ENCODE measurements around the gene ASPHD2. TPM values are rescaled to one million over a fixed set of nuclear protein-coding genes. Genes with fewer than 3 reads are reported as not detected.

The ASPHD2 gene
- total RNA-seq, 2 experiments from 2014 or later, result 10.2 to 10.5 TPM

GRCh38 chr22:26480611-26480932 is 51.5 kb downstream of the ASPHD2 start:
- H3K27ac Mint-ChIP-seq, result peak overlapping the region; percentile 87
- H3K36me3 Mint-ChIP-seq (ENCODE audit: low read depth), result peaks cover 40% of the 10 kb centered on the region
- H3K9me3 Mint-ChIP-seq (ENCODE audit: low read depth), result no peaks in the 10 kb centered on the region
- intact Hi-C loops (cut with DNase I, micrococcal nuclease), result no loop called here
- DNase-seq (no peak), ATAC-seq (no peak)
- H3K4me1 Mint-ChIP-seq, result peaks cover 68% of the 10 kb centered on the region
- ChIA-PET POLR2A (no interaction called here), CTCF (interaction anchor here (0.7 to 5.7 kb wide), 3 partner anchors 22 to 116 kb away, joined by 3 to 27 read pairs (median 3); no protein-coding TSS in a partner anchor)
- peak overlapping the region; percentile 82 for H3K4me3 Mint-ChIP-seq
- no peaks in the 10 kb centered on the region for H3K27me3 Mint-ChIP-seq

- Mint-ChIP-seq H3K27ac (peak overlapping the region; percentile 87), H3K9me3 (ENCODE audit: low read depth) (no peaks in the 10 kb centered on the region), H3K27me3 (no peaks in the 10 kb centered on the region), H3K4me3 (peak overlapping the region; percentile 82), H3K36me3 (ENCODE audit: low read depth) (peaks cover 40% of the 10 kb centered on the region), H3K4me1 (peaks cover 75% of the 10 kb centered on the region)
- CTCF ChIA-PET, result interaction anchor here (0.6 to 5.7 kb wide), 10 partner anchors 9 to 180 kb away, joined by 3 to 27 read pairs (median 3); no protein-coding TSS in a partner anchor
- ATAC-seq (no peak), DNase-seq (no peak)
- intact Hi-C loops (cut with DNase I, micrococcal nuclease), result no loop called here
- POLR2A ChIA-PET, result interaction anchor here (0.6 to 1.7 kb wide), 2 partner anchors 40 to 50 kb away, joined by 6 to 12 read pairs; no protein-coding TSS in a partner anchor
Measured at GRCh38 chr22:26481112-26481693, 52.1 kb downstream of the ASPHD2 start.

GRCh38 chr22:26481694-26482093 is 52.6 kb downstream of the ASPHD2 start:
- Mint-ChIP-seq H3K27me3 (no peaks in the 10 kb centered on the region), H3K4me1 (peaks cover 75% of the 10 kb centered on the region), H3K4me3 (peak overlapping the region; percentile 82), H3K27ac (peak overlapping the region; percentile 87), H3K36me3 (ENCODE audit: low read depth) (peaks cover 37% of the 10 kb centered on the region), H3K9me3 (ENCODE audit: low read depth) (no peaks in the 10 kb centered on the region)
- no peak for ATAC-seq
- CTCF ChIA-PET, result interaction anchor here (0.6 to 5.7 kb wide), 12 partner anchors 10 to 192 kb away, joined by 3 to 27 read pairs (median 4); no protein-coding TSS in a partner anchor
- intact Hi-C loops (cut with DNase I, micrococcal nuclease), result loop anchor here (2.0 kb wide), 5 partner anchors 31 to 1033 kb away; partner anchors contain the start of genes ASPHD2 (in 1 of the 2) and TFIP11 (in 1 of the 2)
- POLR2A ChIA-PET, result interaction anchor here (0.6 to 1.7 kb wide), 3 partner anchors 40 to 89 kb away, joined by 3 to 12 read pairs (median 6); no protein-coding TSS in a partner anchor
- peak; percentile 24 for DNase-seq

- intact Hi-C loops (cut with DNase I, micrococcal nuclease), result loop anchor here (2.0 kb wide), 5 partner anchors 31 to 1033 kb away; partner anchors contain the start of genes ASPHD2 (in 1 of the 2) and TFIP11 (in 1 of the 2)
- no peaks in the 10 kb centered on the region for H3K27me3 Mint-ChIP-seq
- CTCF ChIA-PET, result interaction anchor here (0.6 to 5.7 kb wide), 11 partner anchors 10 to 192 kb away, joined by 3 to 27 read pairs (median 4); no protein-coding TSS in a partner anchor
Measured at GRCh38 chr22:26482161-26482560, 53.1 kb downstream of the ASPHD2 start.

GRCh38 chr22:26483043-26483438 is 54.0 kb downstream of the ASPHD2 start:
- ChIA-PET CTCF (interaction anchor here (0.7 to 5.7 kb wide), 9 partner anchors 10 to 191 kb away, joined by 3 to 27 read pairs (median 3); no protein-coding TSS in a partner anchor), POLR2A (interaction anchor here (0.7 to 1.4 kb wide), 5 partner anchors 20 to 182 kb away, joined by 3 to 11 read pairs (median 3); partner anchors contain the start of gene TFIP11)
- DNase-seq (no peak), ATAC-seq (no peak)
- Mint-ChIP-seq H3K27me3 (no peaks in the 10 kb centered on the region), H3K4me1 (peaks cover 64% of the 10 kb centered on the region), H3K4me3 (peak overlapping the region; percentile 82), H3K27ac (peak overlapping the region; percentile 87), H3K36me3 (ENCODE audit: low read depth) (peaks cover 24% of the 10 kb centered on the region), H3K9me3 (ENCODE audit: low read depth) (no peaks in the 10 kb centered on the region)
- intact Hi-C loops (cut with DNase I, micrococcal nuclease), result loop anchor here (1.0 to 2.0 kb wide), 12 partner anchors 29 to 1436 kb away; partner anchors contain the start of genes ASPHD2 (in 2 of the 2), TFIP11 (in 2 of the 2), PITPNB (in 1 of the 2) and TPST2 (in 1 of the 2)

More at GRCh38 chr22:26482161-26482560, 53.1 kb downstream of the ASPHD2 start:
- DNase-seq (no peak), ATAC-seq (no peak)
- H3K27ac Mint-ChIP-seq, result peak overlapping the region; percentile 87
- no peaks in the 10 kb centered on the region for H3K9me3 Mint-ChIP-seq (ENCODE audit: low read depth)
- peaks cover 33% of the 10 kb centered on the region for H3K36me3 Mint-ChIP-seq (ENCODE audit: low read depth)
- POLR2A ChIA-PET, result interaction anchor here (0.6 to 1.7 kb wide), 3 partner anchors 51 to 183 kb away, joined by 3 to 6 read pairs (median 4); no protein-coding TSS in a partner anchor
- peaks cover 70% of the 10 kb centered on the region for H3K4me1 Mint-ChIP-seq
- peak overlapping the region; percentile 82 for H3K4me3 Mint-ChIP-seq

- DNase-seq (peak; percentile 95), ATAC-seq (peak; percentile 75)
- H3K4me1 Mint-ChIP-seq, result peaks cover 66% of the 10 kb centered on the region
- CTCF ChIA-PET, result interaction anchor here (0.7 to 5.7 kb wide), 10 partner anchors 10 to 681 kb away, joined by 3 to 27 read pairs (median 3); no protein-coding TSS in a partner anchor
- H3K27me3 Mint-ChIP-seq, result no peaks in the 10 kb centered on the region
- no peaks in the 10 kb centered on the region for H3K9me3 Mint-ChIP-seq (ENCODE audit: low read depth)
- peak within 1 kb of the TSS; percentile 82 for H3K4me3 Mint-ChIP-seq
- peak within 1 kb of the TSS; percentile 95 for H3K27ac Mint-ChIP-seq
- intact Hi-C loops (cut with DNase I, micrococcal nuclease), result loop anchor here (1.0 to 2.0 kb wide), 12 partner anchors 29 to 1436 kb away; partner anchors contain the start of genes ASPHD2 (in 2 of the 2), TFIP11 (in 2 of the 2), PITPNB (in 1 of the 2) and TPST2 (in 1 of the 2)
- peaks cover 30% of the 10 kb centered on the region for H3K36me3 Mint-ChIP-seq (ENCODE audit: low read depth)
- POLR2A ChIA-PET, result interaction anchor here (0.7 to 1.4 kb wide), 7 partner anchors 19 to 189 kb away, joined by 3 to 11 read pairs (median 3); partner anchors contain the start of gene TFIP11
Measured at GRCh38 chr22:26483439-26484359, 54.6 kb downstream of the ASPHD2 start, which contains the start of the genes HPS4 and SRRD. Gene HPS4, minus strand, starts transcription at chr22:26483783. Its CDS starts 2,021 bp downstream, at chr22:26481762. Gene SRRD, plus strand, starts transcription at chr22:26483877. Its CDS starts 14 bp downstream, at chr22:26483891.

- Mint-ChIP-seq H3K4me1 (peaks cover 60% of the 10 kb centered on the region), H3K27me3 (no peaks in the 10 kb centered on the region), H3K36me3 (ENCODE audit: low read depth) (peaks cover 30% of the 10 kb centered on the region), H3K9me3 (ENCODE audit: low read depth) (no peaks in the 10 kb centered on the region), H3K4me3 (peak overlapping the region; percentile 82), H3K27ac (peak overlapping the region; percentile 95)
- DNase-seq (peak; percentile 19), ATAC-seq (no peak)
- ChIA-PET POLR2A (interaction anchor here (0.6 kb wide), 1 partner anchor 391 kb away, joined by 4 read pairs; no protein-coding TSS in a partner anchor), CTCF (interaction anchor here (0.7 to 5.7 kb wide), 7 partner anchors 10 to 682 kb away, joined by 3 to 27 read pairs (median 3); no protein-coding TSS in a partner anchor)
- intact Hi-C loops (cut with DNase I, micrococcal nuclease), result no loop called here
Measured at GRCh38 chr22:26484360-26484706, 55.3 kb downstream of the ASPHD2 start.

GRCh38 chr22:26485013-26485412 is 56.0 kb downstream of the ASPHD2 start:
- Mint-ChIP-seq H3K4me1 (peaks cover 53% of the 10 kb centered on the region), H3K27ac (peak overlapping the region; percentile 29), H3K4me3 (peak overlapping the region; percentile 82), H3K9me3 (ENCODE audit: low read depth) (no peaks in the 10 kb centered on the region), H3K36me3 (ENCODE audit: low read depth) (peaks cover 29% of the 10 kb centered on the region), H3K27me3 (no peaks in the 10 kb centered on the region)
- no peak for DNase-seq
- ChIA-PET CTCF (interaction anchor here (1.6 to 5.7 kb wide), 3 partner anchors 17 to 180 kb away, joined by 3 to 27 read pairs (median 8); no protein-coding TSS in a partner anchor), POLR2A (interaction anchor here (0.6 kb wide), 1 partner anchor 392 kb away, joined by 4 read pairs; no protein-coding TSS in a partner anchor)
- ATAC-seq, result no peak
- intact Hi-C loops (cut with DNase I, micrococcal nuclease), result no loop called here

- CTCF ChIA-PET, result interaction anchor here (1.0 to 5.7 kb wide), 4 partner anchors 16 to 180 kb away, joined by 3 to 27 read pairs (median 4); no protein-coding TSS in a partner anchor
- peaks cover 27% of the 10 kb centered on the region for H3K36me3 Mint-ChIP-seq (ENCODE audit: low read depth)
Measured at GRCh38 chr22:26485806-26486390, 56.8 kb downstream of the ASPHD2 start.

GRCh38 chr22:26486394-26486793 is 57.3 kb downstream of the ASPHD2 start:
- H3K27me3 Mint-ChIP-seq, result no peaks in the 10 kb centered on the region
- H3K36me3 Mint-ChIP-seq (ENCODE audit: low read depth), result peaks cover 27% of the 10 kb centered on the region
- no peak overlapping the region for H3K4me3 Mint-ChIP-seq
- ATAC-seq (no peak), DNase-seq (no peak)
- ChIA-PET POLR2A (no interaction called here), CTCF (interaction anchor here (1.0 to 1.7 kb wide), 2 partner anchors 17 to 155 kb away, joined by 3 to 5 read pairs; no protein-coding TSS in a partner anchor)
- H3K27ac Mint-ChIP-seq, result peak overlapping the region; percentile 52
- intact Hi-C loops (cut with DNase I, micrococcal nuclease), result no loop called here
- peaks cover 42% of the 10 kb centered on the region for H3K4me1 Mint-ChIP-seq
- no peaks in the 10 kb centered on the region for H3K9me3 Mint-ChIP-seq (ENCODE audit: low read depth)

More at GRCh38 chr22:26485806-26486390, 56.8 kb downstream of the ASPHD2 start:
- H3K4me3 Mint-ChIP-seq, result no peak overlapping the region
- H3K27ac Mint-ChIP-seq, result peak overlapping the region; percentile 48
- intact Hi-C loops (cut with DNase I, micrococcal nuclease), result no loop called here
- no peak for DNase-seq
- ATAC-seq, result no peak
- POLR2A ChIA-PET, result no interaction called here
- no peaks in the 10 kb centered on the region for H3K9me3 Mint-ChIP-seq (ENCODE audit: low read depth)
- peaks cover 47% of the 10 kb centered on the region for H3K4me1 Mint-ChIP-seq
- no peaks in the 10 kb centered on the region for H3K27me3 Mint-ChIP-seq
